Activated T-helper 1 cell treated with anti-CD3 and anti-CD28 coated beads, Interleukin-12 subunit alpha, Interleukin-12 subunit beta, Interleukin-2, Interleukin-4 antibody, amounts not matched to agents 30 ng/mL and 10 ng/mL and 1 ng/mL, durations not matched to agents 14 hours and 24 hours and 36 hours (primary cell): Measurements from ENCODE around the gene FSTL3. TPM values are rescaled to one million over a fixed set of nuclear protein-coding genes. Genes with fewer than 3 reads are reported as not detected.
"Not testable (repeated sequence)": the region's sequence is repeated elsewhere in the genome, so short reads cannot be mapped to it uniquely, and the experiment has no call there.

Source experiments
- DNase-seq: peaks from one replicate; pipeline ENCODE4 v3.0.0; 2021; ENCODE audit warnings: low spot score
- H3K27ac Mint-ChIP-seq: one replicate; pipeline ENCODE4 v1.8.0; 2021; ENCODE audit warnings: mild to moderate bottlenecking, mixed read lengths
- H3K27me3 Mint-ChIP-seq: one replicate; pipeline ENCODE4 v1.8.0; 2022; ENCODE audit warnings: mild to moderate bottlenecking, moderate library complexity, mixed read lengths; ENCODE audit not compliant: insufficient read depth
- H3K36me3 Mint-ChIP-seq: one replicate; pipeline ENCODE4 v1.8.0; 2021; ENCODE audit warnings: low read depth, mixed read lengths
- H3K4me1 Mint-ChIP-seq: one replicate; pipeline ENCODE4 v1.8.0; 2021; ENCODE audit warnings: low read depth, mixed read lengths
- H3K4me3 Mint-ChIP-seq: one replicate; pipeline ENCODE4 v1.8.0; 2021; ENCODE audit warnings: mild to moderate bottlenecking, moderate library complexity, mixed read lengths
- H3K9me3 Mint-ChIP-seq: one replicate; pipeline ENCODE4 v1.8.0; 2021; ENCODE audit warnings: mixed read lengths
- intact Hi-C: fragments of 100-400 bp; cut with micrococcal nuclease; formaldehyde crosslinking; loops from one replicate; pipeline ENCODE4 v1.15.1; 2024
- total RNA-seq: library from RNA; stranded (reverse); gene quantifications from 2 replicates; pipeline ENCODE4 v1.2.3, GENCODE V29; 2022

Gene FSTL3
- total RNA-seq: 5.5 and 5.6 TPM in 2 replicates

DNA sequence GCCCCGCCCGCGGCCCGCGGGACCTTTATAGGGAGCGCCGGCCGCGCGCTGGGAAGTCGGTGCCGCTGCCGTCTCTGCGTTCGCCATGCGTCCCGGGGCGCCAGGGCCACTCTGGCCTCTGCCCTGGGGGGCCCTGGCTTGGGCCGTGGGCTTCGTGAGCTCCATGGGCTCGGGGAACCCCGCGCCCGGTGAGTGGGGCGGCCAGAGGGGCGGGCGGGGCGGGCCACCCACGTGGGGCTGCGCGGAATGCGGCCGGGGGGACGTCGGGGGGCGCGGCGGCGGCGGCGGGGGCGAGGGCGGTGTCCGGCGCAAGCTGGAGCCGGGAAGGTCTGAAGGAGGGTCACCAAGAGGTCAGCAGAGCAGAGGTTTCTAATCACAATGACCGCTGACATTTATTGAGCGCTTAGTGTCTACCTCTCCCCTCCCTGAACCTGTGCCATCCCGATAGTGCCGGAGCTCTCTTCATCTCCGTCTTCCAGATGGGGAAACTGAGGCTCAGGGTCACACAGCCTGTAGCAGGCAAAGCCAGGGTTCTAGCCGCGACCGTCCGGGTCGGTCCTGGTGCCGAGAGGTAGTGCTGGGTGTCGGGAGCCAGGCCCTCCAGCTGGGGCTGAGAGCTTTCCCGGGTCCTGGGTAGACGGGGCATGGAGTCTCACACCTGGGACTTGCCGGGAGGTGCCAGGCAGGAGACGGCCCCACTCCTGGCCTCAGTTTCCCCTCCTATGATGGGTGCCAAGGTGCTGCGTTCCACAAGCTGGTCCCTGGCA is at the start of gene FSTL3:
FSTL3 (plus strand) TSS at position 54 of the 767 bp plus-strand sequence; CDS start at position 86, 32 bp downstream.
- Mint-ChIP-seq H3K4me3 (no peak within 1 kb of the TSS), H3K36me3 (no peaks in the 10 kb centered on the region), H3K27ac (no peak within 1 kb of the TSS), H3K4me1 (no peaks in the 10 kb centered on the region), H3K9me3 (no peaks in the 10 kb centered on the region), H3K27me3 (peaks cover 13% of the 10 kb centered on the region)
- intact Hi-C loops: no loop called here
- no peak for DNase-seq

DNA sequence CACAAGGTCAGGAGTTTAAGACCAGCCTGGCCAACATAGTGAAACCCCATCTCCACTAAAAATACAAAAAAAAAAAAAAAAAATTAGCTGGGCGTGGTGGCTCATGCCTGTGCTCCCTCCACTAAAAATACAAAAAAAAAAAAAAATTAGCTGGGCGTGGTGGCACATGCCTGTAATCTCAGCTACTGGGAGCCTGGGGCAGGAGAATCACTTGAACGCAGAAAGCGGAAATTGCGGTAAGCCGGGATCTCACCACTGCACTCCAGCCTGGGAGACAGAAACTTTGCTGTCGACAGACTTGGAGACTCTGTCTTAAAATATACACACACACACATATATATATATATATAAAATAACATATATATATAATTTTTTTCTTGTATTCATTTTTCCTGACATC is 49.6 kb upstream of the FSTL3 start:
- not testable (repeated sequence) for H3K27ac Mint-ChIP-seq

DNA sequence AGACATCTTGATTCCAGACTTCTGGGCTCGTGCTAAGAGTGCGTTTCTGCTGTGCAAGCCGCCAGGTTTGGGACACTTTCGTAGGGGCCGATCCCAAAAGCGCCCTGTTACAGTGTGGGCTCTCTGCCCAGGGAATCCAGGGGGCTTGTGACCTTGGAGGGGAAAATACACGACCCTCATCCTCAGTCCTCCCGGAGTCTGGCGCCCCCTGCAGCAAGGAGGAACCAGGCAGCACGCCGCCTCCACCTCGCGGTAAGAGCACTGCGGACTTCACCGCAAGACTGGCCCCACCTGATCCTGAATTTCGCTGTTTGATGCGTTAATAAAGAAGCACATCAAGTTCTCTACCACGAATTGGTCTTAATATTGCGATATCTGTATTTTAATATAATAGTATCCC is 48.0 kb upstream of the FSTL3 start:
- peaks cover 26% of the 10 kb centered on the region for H3K36me3 Mint-ChIP-seq
- intact Hi-C loops: no loop called here
- DNase-seq: no peak

More for the DNA sequence above, 49.6 kb upstream of the FSTL3 start:
- DNase-seq, H3K27me3 Mint-ChIP-seq, H3K9me3 Mint-ChIP-seq, intact Hi-C loops, H3K4me1 Mint-ChIP-seq, H3K4me3 Mint-ChIP-seq: not testable (repeated sequence)
- H3K36me3 Mint-ChIP-seq: peaks cover 26% of the 10 kb centered on the region

DNA sequence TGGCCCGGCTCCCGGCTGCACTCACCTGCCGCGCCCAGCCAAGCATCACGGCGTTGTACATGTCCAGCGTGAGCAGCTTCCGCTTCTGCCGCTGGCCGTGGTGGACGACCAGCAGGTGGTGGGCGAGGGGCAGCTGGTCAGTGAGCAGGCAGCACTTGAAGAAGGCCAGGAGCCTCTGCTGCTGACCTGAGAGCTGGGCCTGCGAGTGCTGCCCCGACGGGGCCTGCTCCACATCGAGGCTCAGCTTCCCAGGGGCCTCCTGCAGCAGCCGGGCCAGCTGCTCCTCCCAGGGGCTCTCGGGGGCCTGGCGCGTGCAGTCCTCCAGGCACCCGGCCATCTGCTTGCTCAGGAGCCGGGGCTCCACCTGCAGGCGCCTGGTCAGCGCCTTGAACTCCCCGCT is 46.7 kb upstream of the FSTL3 start:
- intact Hi-C loops, H3K4me3 Mint-ChIP-seq, H3K27ac Mint-ChIP-seq, H3K9me3 Mint-ChIP-seq, H3K4me1 Mint-ChIP-seq, H3K27me3 Mint-ChIP-seq, DNase-seq: not testable (repeated sequence)
- H3K36me3 Mint-ChIP-seq: peaks cover 19% of the 10 kb centered on the region

More for the DNA sequence above, 48.0 kb upstream of the FSTL3 start:
- Mint-ChIP-seq H3K27ac (no peak overlapping the region), H3K27me3 (no peaks in the 10 kb centered on the region), H3K4me3 (no peak overlapping the region), H3K9me3 (no peaks in the 10 kb centered on the region), H3K4me1 (peaks cover 6% of the 10 kb centered on the region)

DNA sequence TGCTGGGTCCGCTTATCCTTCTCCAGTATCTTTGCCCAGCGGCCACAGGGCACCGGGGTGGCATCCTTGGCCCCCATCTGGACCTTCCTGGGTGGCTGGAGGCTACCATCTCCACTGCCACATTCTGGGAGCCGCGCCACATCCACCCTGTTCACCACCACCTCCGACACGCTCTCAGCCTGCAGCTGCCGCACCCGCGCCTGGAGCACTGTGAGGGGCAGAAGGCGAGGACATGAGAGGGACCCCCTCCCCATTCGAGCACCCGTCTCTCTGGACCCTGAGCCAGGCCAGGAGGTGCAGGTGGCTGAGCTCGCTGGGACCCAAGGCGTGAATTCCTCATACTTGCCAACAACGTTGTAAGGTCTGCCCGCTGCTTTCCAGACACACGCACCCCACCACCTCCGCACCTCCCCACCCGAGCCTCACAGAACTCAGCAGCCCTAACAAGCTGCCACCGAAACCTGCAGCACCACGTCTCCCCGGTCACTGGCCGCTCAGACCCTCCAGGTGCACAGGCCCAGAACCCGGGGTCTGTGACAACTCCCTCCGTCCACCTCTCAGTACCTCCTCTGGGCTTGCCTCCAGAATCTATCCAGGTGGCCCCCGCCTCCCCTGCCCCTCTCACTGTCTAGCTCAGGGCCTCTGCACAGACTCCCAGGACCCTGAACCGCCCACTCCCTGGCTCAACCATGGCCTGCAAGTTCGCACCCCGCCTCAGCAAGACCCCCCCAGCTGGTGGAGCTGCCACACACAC is 46.1 kb upstream of the FSTL3 start:
- intact Hi-C loops: loop anchor here (5.0 kb wide), 1 partner anchor 43 kb away; the partner anchor contains the start of gene HCN2
- Mint-ChIP-seq H3K4me1 (peaks cover 6% of the 10 kb centered on the region), H3K9me3 (no peaks in the 10 kb centered on the region), H3K27ac (no peak overlapping the region), H3K4me3 (peak overlapping the region; percentile 11), H3K36me3 (peaks cover 19% of the 10 kb centered on the region), H3K27me3 (no peaks in the 10 kb centered on the region)
- no peak for DNase-seq

DNA sequence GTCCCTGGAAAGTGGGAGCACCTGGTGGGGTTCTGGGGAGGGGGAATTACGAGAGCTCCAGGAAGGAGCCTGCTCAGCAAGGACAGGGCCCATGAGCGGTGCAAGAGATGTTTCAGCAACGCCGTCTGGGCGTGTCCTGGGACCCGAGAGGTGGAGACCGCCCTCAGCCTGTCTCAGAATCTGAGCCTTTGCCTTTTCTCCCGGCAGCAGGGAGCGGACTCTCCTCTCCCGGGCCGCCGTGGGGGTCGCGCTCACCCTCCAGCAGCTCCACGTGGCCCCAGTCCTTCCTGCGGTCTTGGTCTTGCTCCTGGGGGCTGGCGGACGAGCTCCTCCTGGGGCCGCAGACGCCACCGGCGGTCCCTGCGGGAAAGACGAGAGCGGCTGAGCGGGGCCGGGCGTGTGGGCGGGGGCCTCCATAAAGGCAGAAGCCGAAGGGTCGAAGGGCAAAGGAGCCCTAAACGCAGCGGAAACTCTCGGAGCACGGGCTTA is 43.6 kb upstream of the FSTL3 start:
- Mint-ChIP-seq H3K4me3 (peak overlapping the region; percentile 96), H3K27ac (peak overlapping the region; percentile 95), H3K4me1 (peaks cover 6% of the 10 kb centered on the region), H3K9me3 (no peaks in the 10 kb centered on the region), H3K36me3 (peaks cover 15% of the 10 kb centered on the region), H3K27me3 (no peaks in the 10 kb centered on the region)
- intact Hi-C loops: loop anchor here (1.0 to 5.0 kb wide), 7 partner anchors 21 to 165 kb away; partner anchors contain the start of genes BSG, HCN2, PTBP1 and TPGS1
- DNase-seq: no peak

DNA sequence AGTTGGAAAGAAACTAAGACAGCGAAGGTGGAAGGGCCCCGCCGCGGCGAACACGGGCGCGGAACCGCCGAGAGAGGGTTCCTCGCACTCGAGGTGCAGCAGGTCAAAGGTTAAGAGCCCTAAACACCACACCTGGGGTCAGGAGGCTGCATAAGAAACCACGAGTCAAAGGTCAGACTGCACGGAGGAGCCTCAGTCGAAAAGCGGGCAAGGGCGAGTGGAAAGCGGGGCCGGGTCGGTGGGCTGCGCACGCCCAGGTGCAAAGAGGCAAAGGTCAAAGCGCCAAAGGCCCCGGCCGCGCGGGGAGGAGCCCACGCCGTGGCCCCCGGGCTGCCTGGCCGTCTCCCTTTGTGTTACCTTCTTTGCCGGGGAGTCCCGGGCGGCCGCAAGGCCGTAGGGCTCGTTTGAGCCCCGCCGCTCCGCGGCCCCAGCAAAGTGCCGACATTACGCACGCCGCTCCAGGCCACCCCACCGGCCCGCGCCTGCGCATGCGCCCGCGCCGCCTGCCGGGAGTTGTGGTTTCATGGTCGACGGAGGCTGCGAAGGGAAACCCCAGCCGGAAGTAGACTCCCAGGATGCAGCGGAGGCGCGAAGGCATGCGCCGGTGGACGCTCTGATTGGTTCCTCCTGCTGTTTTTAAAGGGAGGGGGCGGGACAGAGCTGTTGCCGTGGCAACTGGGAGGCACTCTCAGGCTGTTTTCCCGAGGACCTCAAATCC is 43.0 kb upstream of the FSTL3 start, which contains the start of gene POLRMT:
POLRMT (minus strand) TSS at position 470 of the 718 bp plus-strand sequence; CDS start at position 445, 25 bp downstream.
- Mint-ChIP-seq H3K9me3 (no peaks in the 10 kb centered on the region), H3K36me3 (peaks cover 15% of the 10 kb centered on the region), H3K27me3 (no peaks in the 10 kb centered on the region), H3K4me3 (peak within 1 kb of the TSS; percentile 96), H3K27ac (peak within 1 kb of the TSS; percentile 95), H3K4me1 (peaks cover 6% of the 10 kb centered on the region)
- peak; percentile 96 for DNase-seq
- intact Hi-C loops: loop anchor here (1.0 to 5.0 kb wide), 7 partner anchors 22 to 164 kb away; partner anchors contain the start of genes BSG, HCN2, PTBP1 and TPGS1

DNA sequence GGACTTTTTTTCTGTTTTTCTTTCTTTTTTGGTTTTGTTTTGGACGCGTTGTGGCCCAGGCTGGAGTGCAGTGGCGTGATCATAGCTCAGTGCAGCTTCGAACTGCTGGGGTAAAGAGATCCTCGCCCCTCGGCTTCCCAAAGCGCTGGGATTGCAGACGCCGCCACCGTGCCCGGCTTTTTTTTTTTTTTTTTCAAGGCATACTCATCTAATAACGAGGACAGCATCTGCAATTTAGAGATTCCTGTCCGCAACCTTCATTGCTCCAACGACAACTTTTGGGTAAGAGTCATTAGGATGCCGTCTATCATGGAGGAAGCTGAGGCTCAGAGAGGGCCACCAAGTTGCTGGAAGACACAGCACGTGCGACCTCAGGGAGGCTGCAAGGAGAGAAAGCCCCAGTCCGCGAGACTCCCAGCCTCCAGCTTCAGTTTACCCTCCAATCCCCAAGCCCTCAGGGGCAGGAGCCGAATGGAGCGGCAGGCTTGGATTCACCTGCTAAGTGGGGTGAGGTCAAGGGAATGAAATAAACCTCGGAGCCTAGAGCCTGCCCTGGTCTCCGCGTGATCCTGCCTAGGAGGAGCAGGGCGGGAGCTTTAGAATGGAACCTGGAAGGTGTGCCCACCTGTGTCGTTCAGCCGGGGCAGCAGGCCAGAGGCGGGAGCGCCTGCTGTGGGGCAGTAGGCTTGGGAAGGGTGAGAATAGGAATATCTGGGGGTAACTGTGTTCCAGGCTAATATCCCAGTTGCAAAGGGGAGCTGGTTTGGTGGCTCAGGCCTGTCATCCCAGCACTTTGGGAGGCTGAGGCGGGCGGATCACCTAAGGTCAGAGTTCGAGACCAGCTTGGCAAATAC is 42.2 kb upstream of the FSTL3 start:
- intact Hi-C loops: loop anchor here (1.0 to 5.0 kb wide), 7 partner anchors 23 to 163 kb away; partner anchors contain the start of genes BSG, HCN2, PTBP1 and TPGS1
- H3K9me3 Mint-ChIP-seq: no peaks in the 10 kb centered on the region
- DNase-seq: no peak
- H3K36me3 Mint-ChIP-seq: peaks cover 12% of the 10 kb centered on the region
- H3K4me3 Mint-ChIP-seq: peak overlapping the region; percentile 96
- H3K4me1 Mint-ChIP-seq: peaks cover 6% of the 10 kb centered on the region
- H3K27ac Mint-ChIP-seq: peak overlapping the region; percentile 83
- peaks cover under 1% of the 10 kb centered on the region for H3K27me3 Mint-ChIP-seq

DNA sequence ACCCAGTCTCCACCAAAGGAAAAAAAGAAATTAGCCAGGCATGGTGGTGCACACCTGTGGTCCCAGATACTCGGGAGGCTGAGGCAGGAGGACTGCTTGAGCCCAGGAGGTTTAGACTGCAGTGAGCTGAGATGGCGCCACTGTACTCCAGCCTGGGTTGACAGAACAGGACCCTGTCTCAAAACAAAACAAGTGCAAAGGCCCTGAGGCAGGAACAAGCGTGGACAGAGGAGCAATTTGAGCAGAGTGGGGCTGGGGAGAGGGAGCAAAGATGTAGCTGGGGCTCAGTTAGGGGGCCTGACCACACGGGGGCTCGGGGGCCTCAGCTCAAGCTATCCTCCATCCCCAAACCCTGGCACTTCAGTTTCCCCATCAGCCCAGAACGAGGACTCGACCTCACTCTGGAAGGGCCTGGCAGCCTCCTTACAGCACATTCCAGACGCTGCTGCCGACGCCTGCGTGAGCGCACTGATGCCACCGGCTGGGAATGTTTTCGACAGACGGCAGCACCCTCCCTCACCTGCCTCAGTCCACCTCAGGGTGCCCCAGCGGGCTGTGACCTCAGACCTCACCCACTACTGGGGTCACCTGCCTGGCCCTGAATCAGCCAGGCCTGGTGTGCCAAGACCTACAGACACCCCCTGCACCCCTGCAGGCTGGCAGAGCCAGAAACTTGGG is 41.1 kb upstream of the FSTL3 start:
- no peak overlapping the region for H3K4me3 Mint-ChIP-seq

DNA sequence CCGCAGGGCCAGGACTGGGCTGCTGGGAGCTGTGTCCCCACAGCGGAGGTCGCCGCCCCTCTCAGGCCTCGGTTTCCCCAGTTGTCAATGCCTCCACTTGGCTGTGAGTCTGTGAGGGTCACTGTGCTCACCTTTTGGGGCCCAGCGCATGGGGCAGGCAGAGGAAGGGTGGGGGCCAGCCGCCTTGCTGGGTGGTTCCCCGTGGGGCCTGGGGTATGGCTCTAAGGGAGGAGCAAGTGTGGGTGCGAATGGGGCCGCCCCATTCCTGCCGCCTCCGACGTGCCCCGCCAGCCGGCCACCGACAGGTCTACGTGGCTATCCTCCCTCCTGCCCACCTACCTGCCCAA is 37.3 kb upstream of the FSTL3 start:
- H3K4me3 Mint-ChIP-seq: peak overlapping the region; percentile 81
- H3K27ac Mint-ChIP-seq: no peak overlapping the region
- H3K36me3 Mint-ChIP-seq: no peaks in the 10 kb centered on the region
- peaks cover 5% of the 10 kb centered on the region for H3K27me3 Mint-ChIP-seq
- intact Hi-C loops: loop anchor here (1.0 kb wide), 1 partner anchor 22 kb away; no protein-coding TSS in a partner anchor
- peaks cover 6% of the 10 kb centered on the region for H3K4me1 Mint-ChIP-seq
- no peaks in the 10 kb centered on the region for H3K9me3 Mint-ChIP-seq
- no peak for DNase-seq

More for the DNA sequence above, 41.1 kb upstream of the FSTL3 start:
- Mint-ChIP-seq H3K4me1 (peaks cover 12% of the 10 kb centered on the region), H3K9me3 (no peaks in the 10 kb centered on the region), H3K27me3 (peaks cover 5% of the 10 kb centered on the region), H3K27ac (no peak overlapping the region), H3K36me3 (peaks cover 7% of the 10 kb centered on the region)
- intact Hi-C loops: loop anchor here (5.0 kb wide), 1 partner anchor 48 kb away; the partner anchor contains the start of gene HCN2
- DNase-seq: no peak
